K562 (cell line): Measurements from ENCODE around the gene ANKS3. TPM values are rescaled to one million over a fixed set of nuclear protein-coding genes. Genes with fewer than 3 reads are reported as not detected.

Source experiments
- ATAC-seq: fragments of 200-7000 bp; cut with Tn5 transposase; 3 replicates; pipeline ENCODE4 v1.9.1; 2020; ENCODE audit warnings: moderate library complexity
- BruUV-seq: library from RNA; stranded (reverse); fragments of 400-500 nt; replicated peaks from 2 replicates; lab custom pipeline; 2021; lab: Mats Ljungman, UMichigan
- CTCF ChIA-PET: fragments of 300-600 bp; formaldehyde crosslinking; extraction: SDS; loops from one replicate; lab custom pipeline; 2021; ENCODE audit warnings: low intra/inter-chr PET ratio; lab: Yijun Ruan, JAX
- POLR2A ChIA-PET: fragments of 300-600, 350-650 bp; sonication (Branson Sonifier 250); formaldehyde crosslinking; extraction: SDS; loops from one replicate; lab custom pipeline; 2021; ENCODE audit warnings: antibody characterized with exemption, inconsistent platforms; lab: Yijun Ruan, JAX
- DNase-seq, 4 experiments: peaks; one replicate each; pipeline versions ENCODE4 v3.0.0 to v3.0.0-alpha.2; 2011 to 2018; ENCODE audit warnings: low spot score in 3 of 4, mixed read lengths in 3 of 4; ENCODE audit errors: extremely low read depth in 1 of 4
- FAIRE-seq: peaks from 2 replicates; lab custom pipeline; 2011; peaks lifted over from hg19 to GRCh38; lab: Jason Lieb, UNC
- H2AFZ ChIP-seq: 2 replicates; pipeline ENCODE4 v1.6.0; 2011; ENCODE audit warnings: low read depth, low read length, control low read depth, inconsistent platforms
- H3K27ac ChIP-seq: fragments of 200-600 bp; 3 replicates; pipeline ENCODE4 v1.8.0; 2011; ENCODE audit warnings: low read depth, mild to moderate bottlenecking, control low read depth, inconsistent platforms, low read length, moderate library complexity, mixed read lengths; ENCODE audit errors: extremely low read depth
- H3K27me3 ChIP-seq, 2 experiments: fragments of 300-600 bp in 1 of 2; 2 replicates in 1 of 2; 3 replicates in 1 of 2; pipeline versions ENCODE4 v1.6.0 to v1.8.0; 2011; ENCODE audit warnings: inconsistent platforms in 2 of 2, low read length in 2 of 2, mild to moderate bottlenecking in 1 of 2, mixed read lengths in 1 of 2, moderate library complexity in 1 of 2; ENCODE audit not compliant: control insufficient read depth in 2 of 2, insufficient read depth in 2 of 2
- H3K36me3 ChIP-seq: fragments of 300-600 bp; 3 replicates; pipeline ENCODE4 v1.8.0; 2011; ENCODE audit warnings: mild to moderate bottlenecking, low read length, inconsistent platforms; ENCODE audit not compliant: control insufficient read depth, insufficient read depth
- H3K4me1 ChIP-seq, 2 experiments: fragments of 200-600 bp in 1 of 2; replicated peaks in 1 of 2; 2 replicates in 1 of 2; 3 replicates in 1 of 2; pipeline versions ENCODE4 v1.5.1 to v1.8.0; 2011; ENCODE audit warnings: inconsistent platforms in 2 of 2, low read length in 2 of 2, mild to moderate bottlenecking in 1 of 2, mixed read lengths in 1 of 2, moderate library complexity in 1 of 2; ENCODE audit not compliant: control insufficient read depth in 2 of 2, insufficient read depth in 2 of 2
- H3K4me2 ChIP-seq: 2 replicates; pipeline ENCODE4 v1.6.1; 2011; ENCODE audit warnings: low read length, control low read depth, inconsistent platforms, mixed read lengths; ENCODE audit not compliant: insufficient read depth
- H3K4me3 ChIP-seq: fragments of 200-600 bp; sonication (generic), shearing (Covaris generic); 2 replicates; pipeline ENCODE4 v1.5.1; 2016; ENCODE audit warnings: control low read depth, inconsistent platforms
- H3K79me2 ChIP-seq: fragments of 200-600 bp; 3 replicates; pipeline ENCODE4 v1.8.0; 2011; ENCODE audit warnings: low read length, inconsistent platforms; ENCODE audit not compliant: control insufficient read depth, insufficient read depth
- H3K9ac ChIP-seq, 2 experiments: 2 replicates each; pipeline versions ENCODE4 v1.6.0 to v1.6.1; 2011; ENCODE audit warnings: low read depth in 2 of 2, low read length in 2 of 2, control low read depth in 1 of 2, inconsistent platforms in 1 of 2, mild to moderate bottlenecking in 1 of 2, mixed read lengths in 1 of 2; ENCODE audit not compliant: insufficient read depth in 1 of 2
- H3K9me1 ChIP-seq: one replicate; pipeline ENCODE4 v1.6.0; 2011; ENCODE audit warnings: inconsistent platforms, mild to moderate bottlenecking, low read length, moderate library complexity; ENCODE audit not compliant: control insufficient read depth, insufficient read depth
- H3K9me3 ChIP-seq: replicated peaks from 2 replicates; pipeline ENCODE4 v1.5.1; 2011; ENCODE audit warnings: low read depth, low read length, inconsistent platforms; ENCODE audit not compliant: control insufficient read depth, insufficient read depth
- H4K20me1 ChIP-seq: replicated peaks from 2 replicates; pipeline ENCODE4 v1.6.1; 2011; ENCODE audit warnings: low read length, inconsistent platforms, mixed read lengths; ENCODE audit not compliant: control insufficient read depth, insufficient read depth
- ARID1B ChIP-seq: fragments of 450-650 bp; IDR thresholded peaks from 2 replicates; pipeline ENCODE4 v1.6.1; 2016; ENCODE audit warnings: antibody characterized with exemption, mild to moderate bottlenecking, inconsistent platforms
- BMI1 ChIP-seq: fragments of 150-350 bp; IDR thresholded peaks from 2 replicates; pipeline ENCODE4 v1.6.1; 2014; ENCODE audit warnings: low read length
- CREM ChIP-seq: IDR thresholded peaks from 2 replicates; pipeline ENCODE4 v1.6.1; 2014; ENCODE audit warnings: antibody characterized with exemption, low read depth
- DPF2 ChIP-seq: fragments of 450-650 bp; IDR thresholded peaks from 2 replicates; pipeline ENCODE4 v1.6.1; 2016
- ELF4 ChIP-seq: fragments of 450-650 bp; formaldehyde crosslinking; IDR thresholded peaks from 2 replicates; pipeline ENCODE4 v1.4.0; 2022; ENCODE audit warnings: missing genetic modification characterization
- FOSL1 ChIP-seq: fragments of 200-800 bp; sonication (Bioruptor generic); conservative IDR thresholded peaks from 2 replicates; pipeline ENCODE4 v1.6.1; 2016; ENCODE audit warnings: missing genetic modification characterization, missing compliant biosample characterization
- FOXK1 ChIP-seq: sonication (generic); formaldehyde crosslinking; IDR thresholded peaks from 2 replicates; pipeline ENCODE4 v1.8.0; 2022; ENCODE audit warnings: missing genetic modification reagents, mild to moderate bottlenecking, borderline replicate concordance
- KDM4B ChIP-seq, 2 experiments: fragments of 450-650 bp in 1 of 2; sonication (generic) in 1 of 2; IDR thresholded peaks; 2 replicates each; pipeline ENCODE4 v1.6.1; 2016 to 2017; ENCODE audit warnings: borderline replicate concordance in 2 of 2, antibody characterized with exemption in 1 of 2, low read depth in 1 of 2, mild to moderate bottlenecking in 1 of 2
- NEUROD1 ChIP-seq: fragments of 150-350 bp; IDR thresholded peaks from 2 replicates; pipeline ENCODE4 v1.6.1; 2014; ENCODE audit warnings: borderline replicate concordance, low read length, low read depth; ENCODE audit not compliant: partially characterized antibody
- PRMT5 ChIP-seq: sonication (generic); formaldehyde crosslinking; IDR thresholded peaks from 2 replicates; pipeline ENCODE4 v1.5.0; 2020; ENCODE audit warnings: missing genetic modification reagents
- ZBTB17 ChIP-seq: fragments of 450-650 bp; formaldehyde crosslinking; IDR thresholded peaks from 2 replicates; pipeline ENCODE4 v1.4.0; 2020; ENCODE audit warnings: mild to moderate bottlenecking
- ZEB2 ChIP-seq: fragments of 450-650 bp; IDR thresholded peaks from 2 replicates; pipeline ENCODE4 v1.6.1; 2016
- WGBS: fragments of 100-300 bp; shearing (Covaris generic); methylation state at CpG from one replicate; pipeline ENCODE4 v1.1.6; 2016; ENCODE audit warnings: low coverage, mixed read lengths; ENCODE audit not compliant: insufficient coverage; ENCODE audit errors: missing lambda C conversion rate; 5-methylcytosine and 5-hydroxymethylcytosine counted together
- in situ Hi-C: fragments of 300-500 bp; cut with MboI; formaldehyde crosslinking; loops from 4 replicates; pipeline ENCODE4 v1.15.0; 2018; ENCODE audit warnings: inconsistent platforms, mixed read lengths
- intact Hi-C: fragments of 100-400 bp; cut with micrococcal nuclease; formaldehyde crosslinking; loops from 2 replicates; pipeline ENCODE4 v1.14.2; 2022
- polyA plus RNA-seq, 8 experiments: library from polyadenylated mRNA; depleted of rRNA in 4 of 8; stranded (reverse) in 5 of 8; unstranded in 3 of 8; fragments of >200 nt; fragmentation: Nextera tagmentation in 2 of 8; fragmentation: Illumina TruSeq in 1 of 8; extraction: Ambion mirVana in 2 of 8; extraction: Trizol in 1 of 8; gene quantifications; 2 replicates each; pipeline versions ENCODE4 v1.2.1 to v1.2.3, GENCODE V29; 2011 to 2014; ENCODE audit warnings: inconsistent platforms in 1 of 8, missing spikeins in 1 of 8
- total RNA-seq, 7 experiments: library from RNA; depleted of rRNA in 6 of 7; stranded (reverse); fragments of >200 nt in 6 of 7; fragmentation: Illumina TruSeq in 2 of 7; extraction: Trizol in 2 of 7; gene quantifications; 2 replicates each; pipeline versions ENCODE4 v1.2.1 to v1.2.3, GENCODE V29; 2011 to 2021; ENCODE audit warnings: low replicate concordance in 1 of 7
- TF ChIP-seq, protein P1 (sequence below): fragments of 250-450 bp; sonication (Bioruptor Pico); IDR thresholded peaks from 2 replicates; pipeline ENCODE4 v1.4.0; 2020; ENCODE audit warnings: mild to moderate bottlenecking, moderate library complexity

The ANKS3 gene
- total and polyA plus RNA-seq, 9 of the 15 experiments (the other 6 are each of a cell fraction or from before 2014, with no cell fraction given): 0.43 to 25.7 (median 14.8) TPM

GRCh38 chr16:4780235-4780634 is 46.2 kb upstream of the ANKS3 start:
- POLR2A ChIA-PET: interaction anchor here (0.6 kb wide), 1 partner anchor 89 kb away, joined by 3 read pairs; no protein-coding TSS in a partner anchor
- ATAC-seq: peak; percentile 33; the same call in 1 of the 3 replicates
- TF ChIP-seq ZBTB17 (CRISPR knock-in tag) (no peak), DPF2 (peak; percentile 17; the same call in 1 of the 2 replicates), BMI1 (no peak), KDM4B (IDR thresholded peaks at IDR 0.05; ENCODE audit: borderline replicate concordance in 2 of 2, low read depth in 1 of 2) (no peak), ARID1B (peak; percentile 32; the same call in 1 of the 2 replicates), CREM (peak; percentile 53; the same call in 1 of the 2 replicates), FOSL1 (tag) (peak; percentile 94), ELF4 (CRISPR knock-in tag) (no peak), ZEB2 (0 out of 2 replicates have a peak, but pooled peaks have one; percentile 34), NEUROD1 (no peak), PRMT5 (CRISPR knock-in tag) (no peak), FOXK1 (CRISPR knock-in tag) (no peak)
- TF ChIP-seq, protein P1, sequence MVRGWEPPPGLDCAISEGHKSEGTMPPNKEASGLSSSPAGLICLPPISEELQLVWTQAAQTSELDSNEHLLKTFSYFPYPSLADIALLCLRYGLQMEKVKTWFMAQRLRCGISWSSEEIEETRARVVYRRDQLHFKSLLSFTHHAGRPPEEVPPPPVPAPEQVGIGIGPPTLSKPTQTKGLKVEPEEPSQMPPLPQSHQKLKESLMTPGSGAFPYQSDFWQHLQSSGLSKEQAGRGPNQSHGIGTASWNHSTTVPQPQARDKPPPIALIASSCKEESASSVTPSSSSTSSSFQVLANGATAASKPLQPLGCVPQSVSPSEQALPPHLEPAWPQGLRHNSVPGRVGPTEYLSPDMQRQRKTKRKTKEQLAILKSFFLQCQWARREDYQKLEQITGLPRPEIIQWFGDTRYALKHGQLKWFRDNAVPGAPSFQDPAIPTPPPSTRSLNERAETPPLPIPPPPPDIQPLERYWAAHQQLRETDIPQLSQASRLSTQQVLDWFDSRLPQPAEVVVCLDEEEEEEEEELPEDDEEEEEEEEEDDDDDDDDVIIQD (CRISPR knock-in tag): no peak

More at GRCh38 chr16:4780235-4780634, 46.2 kb upstream of the ANKS3 start:
- DNase-seq: peak in 1 of 4 experiments; percentile 22
- CTCF ChIA-PET: no interaction called here
- in situ Hi-C loops: no loop called here
- Histone ChIP-seq H3K4me2 (no peak overlapping the region), H3K36me3 (no peaks in the 10 kb centered on the region), H3K27me3 (no peaks in the 10 kb centered on the region), H3K9me1 (no peaks in the 10 kb centered on the region), H3K27ac (no peak overlapping the region), H2AFZ (0 out of 2 replicates have a peak overlapping the region, but pooled peaks have one; percentile 14), H3K4me1 (peaks cover 0 to 12% of the 10 kb centered on the region in 2 experiments; a peak in 3 of 5 replicates), H3K4me3 (no peak overlapping the region), H3K9me3 (no peaks in the 10 kb centered on the region), H3K79me2 (no peaks in the 10 kb centered on the region), H3K9ac (no peak overlapping the region), H4K20me1 (no peaks in the 10 kb centered on the region)
- no peak for FAIRE-seq
- no TSS peak for BruUV-seq
- WGBS: 39% methylated on average over 4 of the region's 4 CpGs
- intact Hi-C loops: no loop called here
